ENCODE results near the gene POLR2J. TPM values are rescaled to one million over a fixed set of nuclear protein-coding genes. Genes with fewer than 3 reads are reported as not detected.

Gene POLR2J
- total and polyA plus RNA-seq, 8 donors = 1.2 to 152 (median 8.0) TPM

- Histone ChIP-seq H3K27ac (peak overlapping the region; percentile 47 to 87 (median 69)), H3K4me3 (peak overlapping the region in 2 of 4 donors; percentile 6 to 7)
Observed at GRCh38 chr7:102425639-102426267, 53.0 kb downstream of the POLR2J start.

GRCh38 chr7:102424787-102425218 is 53.9 kb downstream of the POLR2J start:
- Histone ChIP-seq H3K4me1 (peaks cover 0 to 31% (median 3%) of the 10 kb centered on the region in 4 donors), H3K27ac (peak overlapping the region in 2 of 5 donors; percentile 86 to 87), H3K4me3 (peak overlapping the region in 1 of 4 donors; percentile 6), H3K27me3 (no peaks in the 10 kb centered on the region), H3K9me3 (no peaks in the 10 kb centered on the region), H3K36me3 (peaks cover 26 to 79% (median 72%) of the 10 kb centered on the region in 4 donors)
- intact Hi-C loops (cut with DNase I; ENCODE audit: low total_unique reads) = no loop called here
- 83 to 90% (median 87%) methylated on average over 11 to 13 of the region's 13 CpGs for WGBS, 5 donors
- TF ChIP-seq EP300 (IDR thresholded peaks at IDR 0.05) = no peak
- TF ChIP-seq POLR2AphosphoS5 (IDR thresholded peaks at IDR 0.05) = no peak
- no peak for TF ChIP-seq POLR2A (IDR thresholded peaks at IDR 0.05)
- TF ChIP-seq CTCF (IDR thresholded peaks at IDR 0.05) = no peak
- DNase-seq = no peak

More at GRCh38 chr7:102425639-102426267, 53.0 kb downstream of the POLR2J start:
- Histone ChIP-seq H3K36me3 (peaks cover 26 to 70% (median 64%) of the 10 kb centered on the region in 4 donors), H3K27me3 (no peaks in the 10 kb centered on the region), H3K4me1 (peaks cover 0 to 39% (median 3%) of the 10 kb centered on the region in 4 donors), H3K9me3 (no peaks in the 10 kb centered on the region)
- intact Hi-C loops (cut with DNase I; ENCODE audit: low total_unique reads) = no loop called here
- TF ChIP-seq POLR2AphosphoS5 (IDR thresholded peaks at IDR 0.05) (peak in 2 of 3 donors; percentile 17 to 39), EP300 (IDR thresholded peaks at IDR 0.05) (no peak)
- 63 to 81% (median 69%) methylated on average over 22 to 25 of the region's 25 CpGs for WGBS, 5 donors
- peak; percentile 63 to 78 for DNase-seq

GRCh38 chr7:102424129-102424551 is 54.6 kb downstream of the POLR2J start:
- TF ChIP-seq CTCF (IDR thresholded peaks at IDR 0.05) = no peak
- no peak for TF ChIP-seq POLR2AphosphoS5 (IDR thresholded peaks at IDR 0.05)
- no peak for TF ChIP-seq EP300 (IDR thresholded peaks at IDR 0.05)
- no peak for TF ChIP-seq POLR2A (IDR thresholded peaks at IDR 0.05)
- Histone ChIP-seq H3K27me3 (no peaks in the 10 kb centered on the region), H3K4me3 (no peak overlapping the region), H3K9me3 (no peaks in the 10 kb centered on the region), H3K36me3 (peaks cover 30 to 84% (median 79%) of the 10 kb centered on the region in 4 donors), H3K4me1 (peaks cover 0 to 31% (median 3%) of the 10 kb centered on the region in 4 donors), H3K27ac (peak overlapping the region in 1 of 5 donors; percentile 87)
- 75 to 88% (median 77%) methylated on average over 12 of the region's 12 CpGs for WGBS, 5 donors
- intact Hi-C loops (cut with DNase I; ENCODE audit: low total_unique reads) = no loop called here
- DNase-seq = no peak

Other genes with a start within 250 kb of the POLR2J start
- 10 to 100 TPM in 1 of 5 donors, 1 to 10 TPM in 2, under 1 TPM in 1, not detected in 1; 0.37 to 11.1 (median 6.5) TPM for gene SH2B2, start 192.1 kb downstream of the POLR2J start, total RNA-seq
- 1 to 10 TPM; 2.3 to 2.7 (median 2.6) TPM for gene SH2B2, start 192.1 kb downstream of the POLR2J start, polyA plus RNA-seq
- not detected for gene SPDYE6, start 122.5 kb downstream of the POLR2J start, total RNA-seq
- gene SPDYE6, start 122.5 kb downstream of the POLR2J start, polyA plus RNA-seq = not detected
- gene PRKRIP1, start 82.6 kb downstream of the POLR2J start, total RNA-seq = 10 to 100 TPM; 23.9 to 92.7 (median 34.0) TPM
- 10 to 100 TPM; 23.5 to 29.6 (median 28.7) TPM for gene PRKRIP1, start 82.6 kb downstream of the POLR2J start, polyA plus RNA-seq
- 10 to 100 TPM in 1 of 5 donors, 1 to 10 TPM in 2, under 1 TPM in 1, not detected in 1; 0.58 to 44.3 (median 9.1) TPM for gene ORAI2, start 45.3 kb downstream of the POLR2J start, total RNA-seq
- 1 to 10 TPM; 1.9 to 8.0 (median 5.7) TPM for gene ORAI2, start 45.3 kb downstream of the POLR2J start, polyA plus RNA-seq
- 10 to 100 TPM in 1 of 5 donors, 1 to 10 TPM in 4; 1.2 to 27.4 (median 7.5) TPM for gene ALKBH4, start 14.1 kb downstream of the POLR2J start, total RNA-seq
- 1 to 10 TPM; 8.7 to 9.5 (median 9.2) TPM for gene ALKBH4, start 14.1 kb downstream of the POLR2J start, polyA plus RNA-seq
- 100 to 1,000 TPM in 1 of 5 donors, 10 to 100 TPM in 3, 1 to 10 TPM in 1; 4.5 to 238 (median 14.7) TPM for gene LRWD1, start 13.9 kb downstream of the POLR2J start, total RNA-seq
- gene LRWD1, start 13.9 kb downstream of the POLR2J start, polyA plus RNA-seq = 10 to 100 TPM in 2 of 3 donors, 1 to 10 TPM in 1; 9.1 to 12.7 (median 11.4) TPM
- gene RASA4B, start 38.9 kb upstream of the POLR2J start, total RNA-seq = 10 to 100 TPM in 4 of 5 donors, 1 to 10 TPM in 1; 8.6 to 28.6 (median 13.0) TPM
- 10 to 100 TPM in 2 of 3 donors, 1 to 10 TPM in 1; 9.3 to 35.9 (median 23.2) TPM for gene RASA4B, start 38.9 kb upstream of the POLR2J start, polyA plus RNA-seq
- 10 to 100 TPM in 3 of 5 donors, under 1 TPM in 1, not detected in 1; 0.89 to 37.3 (median 11.3) TPM for gene UPK3BL2, start 64.8 kb upstream of the POLR2J start, total RNA-seq
- gene UPK3BL2, start 64.8 kb upstream of the POLR2J start, polyA plus RNA-seq = 10 to 100 TPM in 1 of 3 donors, not detected in 2; 15.5 TPM
- gene SPDYE2, start 72.3 kb upstream of the POLR2J start, total RNA-seq = not detected
- gene SPDYE2, start 72.3 kb upstream of the POLR2J start, polyA plus RNA-seq = not detected
- 10 to 100 TPM; 13.8 to 84.3 (median 33.8) TPM for gene POLR2J3, start 93.7 kb upstream of the POLR2J start, total RNA-seq
- gene POLR2J3, start 93.7 kb upstream of the POLR2J start, polyA plus RNA-seq = 10 to 100 TPM in 2 of 3 donors, 1 to 10 TPM in 1; 6.9 to 40.8 (median 33.0) TPM
- 10 to 100 TPM in 4 of 5 donors, 1 to 10 TPM in 1; 7.6 to 57.2 (median 17.4) TPM for gene RASA4, start 137.8 kb upstream of the POLR2J start, total RNA-seq
- 10 to 100 TPM; 11.5 to 17.4 (median 13.1) TPM for gene RASA4, start 137.8 kb upstream of the POLR2J start, polyA plus RNA-seq
- 10 to 100 TPM in 3 of 5 donors, 1 to 10 TPM in 2; 5.5 to 28.3 (median 20.4) TPM for gene UPK3BL1, start 163.9 kb upstream of the POLR2J start, total RNA-seq
- 10 to 100 TPM; 20.2 to 80.7 (median 29.0) TPM for gene UPK3BL1, start 163.9 kb upstream of the POLR2J start, polyA plus RNA-seq
- gene SPDYE2B, start 171.4 kb upstream of the POLR2J start, total RNA-seq = not detected
- gene SPDYE2B, start 171.4 kb upstream of the POLR2J start, polyA plus RNA-seq = not detected
- gene POLR2J2, start 192.7 kb upstream of the POLR2J start, total RNA-seq = 10 to 100 TPM in 2 of 5 donors, 1 to 10 TPM in 2, not detected in 1; 1.3 to 17.4 (median 12.1) TPM
- 1 to 10 TPM in 2 of 3 donors, under 1 TPM in 1; 0.46 to 1.8 (median 1.4) TPM for gene POLR2J2, start 192.7 kb upstream of the POLR2J start, polyA plus RNA-seq